KMS-11 (cell line): ENCODE measurements around the gene NFIC.

ENCODE experiments used
- H2AFZ ChIP-seq: fragments of 200-600 bp; sonication (generic); 2 replicates; pipeline ENCODE4 v1.6.1; 2016; ENCODE audit warnings: antibody characterized with exemption, mixed run types, low read depth
- H3K27ac ChIP-seq: fragments of 200-600 bp; sonication (generic); 2 replicates; pipeline ENCODE4 v1.6.1; 2016; ENCODE audit warnings: mild to moderate bottlenecking, mixed run types
- H3K27me3 ChIP-seq: fragments of 200-600 bp; sonication (generic); 2 replicates; pipeline ENCODE4 v1.6.1; 2017; ENCODE audit warnings: mild to moderate bottlenecking, low read depth, mixed run types, moderate library complexity; ENCODE audit not compliant: insufficient read depth
- H3K36me3 ChIP-seq: fragments of 200-600 bp; sonication (generic); 2 replicates; pipeline ENCODE4 v1.6.1; 2017; ENCODE audit warnings: mild to moderate bottlenecking, mixed run types; ENCODE audit not compliant: insufficient read depth
- H3K4me1 ChIP-seq: fragments of 200-600 bp; sonication (generic); 2 replicates; pipeline ENCODE4 v1.6.1; 2016; ENCODE audit warnings: mild to moderate bottlenecking, low read depth, mixed run types; ENCODE audit not compliant: poor library complexity, severe bottlenecking
- H3K4me2 ChIP-seq: fragments of 200-600 bp; sonication (generic); 2 replicates; pipeline ENCODE4 v1.7.0; 2016; ENCODE audit warnings: mild to moderate bottlenecking, mixed run types
- H3K4me3 ChIP-seq: fragments of 200-600 bp; sonication (generic); IDR thresholded peaks from 2 replicates; pipeline ENCODE4 v1.6.1; 2017; ENCODE audit warnings: low read depth, low read length, mixed read lengths; ENCODE audit not compliant: insufficient read depth
- H3K79me2 ChIP-seq: fragments of 200-600 bp; sonication (generic); 2 replicates; pipeline ENCODE4 v1.6.1; 2016; ENCODE audit warnings: low read depth, mixed run types; ENCODE audit not compliant: insufficient read depth
- H3K9ac ChIP-seq: fragments of 200-600 bp; sonication (generic); 2 replicates; pipeline ENCODE4 v1.6.1; 2016; ENCODE audit warnings: mild to moderate bottlenecking, mixed run types
- H4K20me1 ChIP-seq: fragments of 200-600 bp; sonication (generic); 2 replicates; pipeline ENCODE4 v1.6.1; 2016; ENCODE audit warnings: mild to moderate bottlenecking, mixed run types; ENCODE audit not compliant: insufficient read depth
- TF ChIP-seq, protein P1 (sequence below): fragments of 200-600 bp; sonication (generic); conservative IDR thresholded peaks from 2 replicates; pipeline ENCODE4 v1.6.1; 2017; ENCODE audit warnings: low read depth, mild to moderate bottlenecking, antibody characterized with exemption, low read length, moderate library complexity, mixed read lengths

Gene NFIC

DNA sequence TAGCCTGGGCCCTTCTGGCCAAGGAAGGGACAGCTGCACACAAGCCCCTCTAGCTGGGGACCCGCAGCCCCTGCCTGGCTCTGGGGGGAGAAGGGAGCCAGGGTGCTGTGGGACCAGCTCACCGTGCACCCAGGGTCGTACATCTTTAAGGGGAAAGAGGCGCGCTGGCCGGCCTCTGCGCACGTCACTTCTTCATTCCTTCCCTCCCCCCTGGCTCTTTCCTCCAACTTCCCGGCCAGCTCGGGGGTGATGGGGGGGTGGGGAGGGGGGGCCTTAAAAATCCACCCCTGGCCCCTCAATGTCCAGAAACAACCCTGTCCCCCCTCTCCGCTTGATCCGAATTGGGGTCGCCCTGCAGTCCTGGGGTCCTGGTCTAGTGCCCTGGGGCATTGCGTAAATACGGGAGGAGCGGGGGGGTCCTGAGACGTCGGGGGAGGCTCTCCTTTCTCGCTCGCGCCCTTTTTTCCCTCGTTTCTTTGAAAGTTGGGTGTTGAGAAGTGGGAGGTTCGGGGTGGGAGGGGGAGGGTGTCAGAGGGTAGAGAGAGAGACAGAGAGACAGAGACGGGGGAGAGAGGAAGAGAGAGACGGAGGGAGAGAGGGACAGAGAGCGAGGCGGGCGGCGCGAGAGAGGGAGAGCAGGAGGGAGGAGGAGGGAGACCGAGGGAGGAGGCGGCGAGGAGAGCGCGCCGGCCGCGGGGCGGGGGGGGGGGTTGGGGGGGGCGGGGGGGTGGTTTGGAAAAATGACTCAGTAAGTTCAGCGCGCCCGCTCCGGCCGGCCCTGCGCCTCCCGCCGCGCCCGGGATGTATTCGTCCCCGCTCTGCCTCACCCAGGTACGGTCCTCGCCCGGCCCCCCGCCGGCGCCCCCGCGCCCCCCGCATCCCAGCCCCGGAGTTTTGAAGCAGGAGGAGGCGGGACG is at the start of gene NFIC:
TSS of gene NFIC (plus strand) at position 748 of the 917 bp plus-strand sequence. CDS start at position 802, 54 bp downstream.
- no peaks in the 10 kb centered on the region for H3K27me3 ChIP-seq
- TF ChIP-seq, protein P1, sequence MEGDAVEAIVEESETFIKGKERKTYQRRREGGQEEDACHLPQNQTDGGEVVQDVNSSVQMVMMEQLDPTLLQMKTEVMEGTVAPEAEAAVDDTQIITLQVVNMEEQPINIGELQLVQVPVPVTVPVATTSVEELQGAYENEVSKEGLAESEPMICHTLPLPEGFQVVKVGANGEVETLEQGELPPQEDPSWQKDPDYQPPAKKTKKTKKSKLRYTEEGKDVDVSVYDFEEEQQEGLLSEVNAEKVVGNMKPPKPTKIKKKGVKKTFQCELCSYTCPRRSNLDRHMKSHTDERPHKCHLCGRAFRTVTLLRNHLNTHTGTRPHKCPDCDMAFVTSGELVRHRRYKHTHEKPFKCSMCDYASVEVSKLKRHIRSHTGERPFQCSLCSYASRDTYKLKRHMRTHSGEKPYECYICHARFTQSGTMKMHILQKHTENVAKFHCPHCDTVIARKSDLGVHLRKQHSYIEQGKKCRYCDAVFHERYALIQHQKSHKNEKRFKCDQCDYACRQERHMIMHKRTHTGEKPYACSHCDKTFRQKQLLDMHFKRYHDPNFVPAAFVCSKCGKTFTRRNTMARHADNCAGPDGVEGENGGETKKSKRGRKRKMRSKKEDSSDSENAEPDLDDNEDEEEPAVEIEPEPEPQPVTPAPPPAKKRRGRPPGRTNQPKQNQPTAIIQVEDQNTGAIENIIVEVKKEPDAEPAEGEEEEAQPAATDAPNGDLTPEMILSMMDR, result no peak
- peak within 1 kb of the TSS; percentile 52; the same call in 1 of the 2 replicates for H2AFZ ChIP-seq
- H3K27ac ChIP-seq, result peak within 1 kb of the TSS; percentile 85
- H4K20me1 ChIP-seq, result no peaks in the 10 kb centered on the region
- H3K9ac ChIP-seq, result peak within 1 kb of the TSS; percentile 98
- H3K4me2 ChIP-seq, result peak within 1 kb of the TSS; percentile 82
- H3K4me3 ChIP-seq, result peak within 1 kb of the TSS; percentile 11
- H3K36me3 ChIP-seq, result no peaks in the 10 kb centered on the region
- H3K79me2 ChIP-seq, result peaks cover 62% of the 10 kb centered on the region
- H3K4me1 ChIP-seq, result peaks cover 29% of the 10 kb centered on the region

DNA sequence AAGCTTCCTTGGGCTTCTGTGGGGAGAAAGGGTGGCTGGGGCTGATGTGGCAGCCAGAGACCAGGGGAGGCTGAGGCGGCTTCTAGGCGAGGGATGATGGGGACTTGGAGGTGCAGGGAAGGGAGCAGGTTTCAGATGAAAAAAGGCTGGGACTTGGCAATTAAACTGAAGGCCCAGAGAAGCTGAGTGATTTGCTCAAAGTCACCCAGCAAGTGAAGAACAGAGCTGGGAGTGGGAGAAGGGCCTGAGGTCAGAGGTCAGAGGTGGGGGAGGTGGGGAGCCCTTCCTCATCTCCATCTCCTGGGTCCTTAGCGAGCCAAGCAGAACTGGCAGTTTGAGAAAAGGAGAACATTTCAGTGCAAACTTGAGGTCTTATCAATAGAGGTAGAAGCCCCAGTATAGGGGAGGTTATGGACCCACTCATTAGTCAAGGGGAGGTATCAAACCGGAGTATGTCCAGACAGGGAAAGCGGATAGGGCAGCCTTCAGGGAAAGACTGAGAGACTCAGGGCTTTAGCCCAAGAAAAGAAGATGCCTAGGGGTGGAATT is 49.6 kb upstream of the NFIC start:
- Histone ChIP-seq H3K4me3 (no peak overlapping the region), H3K4me2 (no peak overlapping the region), H3K9ac (no peak overlapping the region), H4K20me1 (no peaks in the 10 kb centered on the region), H3K79me2 (no peaks in the 10 kb centered on the region), H3K36me3 (no peaks in the 10 kb centered on the region), H3K27me3 (peaks cover 90% of the 10 kb centered on the region), H2AFZ (no peak overlapping the region), H3K27ac (no peak overlapping the region), H3K4me1 (peaks cover 4% of the 10 kb centered on the region)
- TF ChIP-seq, protein P1, result no peak

DNA sequence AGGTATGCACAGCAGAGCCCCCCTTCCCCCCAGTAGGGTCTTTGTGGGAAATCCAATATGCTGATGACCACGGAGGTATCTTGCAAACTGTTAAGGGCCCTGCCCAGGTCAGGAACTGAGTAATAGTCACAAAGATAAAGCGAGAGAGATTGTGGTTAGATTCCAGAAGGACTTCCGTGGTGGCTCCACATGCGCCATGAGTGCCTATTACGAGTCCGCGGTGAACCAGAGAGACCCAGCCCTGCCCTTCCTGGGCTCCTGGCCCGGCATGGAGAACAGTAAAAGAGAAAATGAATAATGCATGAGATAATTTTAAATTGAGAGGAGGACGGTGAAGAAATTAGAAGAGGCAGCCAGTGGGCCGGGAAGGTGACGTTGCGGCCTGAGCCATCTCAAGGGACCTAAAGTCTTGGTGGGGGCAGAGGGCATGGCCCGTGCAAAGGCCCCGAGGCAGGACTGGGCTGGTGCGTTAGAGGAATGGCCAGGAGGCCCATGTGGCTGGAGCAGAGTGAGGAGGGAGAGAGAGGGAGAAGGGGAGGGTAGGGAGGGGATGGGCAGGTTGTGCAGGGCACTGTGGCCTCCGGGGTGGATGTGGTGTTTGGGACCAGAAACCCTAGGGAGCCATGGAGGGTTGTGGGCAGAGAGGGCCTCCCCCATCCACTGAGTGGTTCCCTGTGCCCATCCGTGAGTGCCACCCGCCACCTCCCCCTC is 46.6 kb upstream of the NFIC start:
- Histone ChIP-seq H4K20me1 (no peaks in the 10 kb centered on the region), H2AFZ (no peak overlapping the region), H3K27me3 (peaks cover 78% of the 10 kb centered on the region), H3K27ac (no peak overlapping the region), H3K4me3 (no peak overlapping the region), H3K79me2 (no peaks in the 10 kb centered on the region), H3K9ac (no peak overlapping the region), H3K4me2 (no peak overlapping the region), H3K4me1 (peaks cover 4% of the 10 kb centered on the region), H3K36me3 (no peaks in the 10 kb centered on the region)
- TF ChIP-seq, protein P1, result no peak

DNA sequence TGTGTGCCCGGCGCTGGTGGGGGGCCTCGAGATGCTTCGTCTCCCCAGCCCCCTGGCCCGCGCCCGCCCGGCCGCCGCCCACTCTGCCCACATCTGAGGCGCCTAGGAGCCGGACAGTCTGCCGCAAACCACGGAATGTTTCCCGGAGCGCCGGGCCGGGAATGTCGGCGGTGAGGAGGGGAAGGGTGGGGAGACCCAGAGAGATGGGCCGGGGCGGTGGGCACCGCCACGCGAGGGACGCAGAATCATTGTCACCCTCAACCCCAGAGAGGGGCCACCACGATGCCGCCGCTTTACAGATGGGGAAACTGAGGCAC is 46.1 kb upstream of the NFIC start:
- TF ChIP-seq, protein P1, result no peak
- Histone ChIP-seq H3K36me3 (no peaks in the 10 kb centered on the region), H3K27me3 (peaks cover 80% of the 10 kb centered on the region), H3K4me2 (no peak overlapping the region), H3K9ac (no peak overlapping the region), H3K27ac (no peak overlapping the region), H3K4me1 (peaks cover 4% of the 10 kb centered on the region), H4K20me1 (no peaks in the 10 kb centered on the region), H3K79me2 (no peaks in the 10 kb centered on the region), H2AFZ (no peak overlapping the region), H3K4me3 (no peak overlapping the region)
